ENCODE results near the gene DNAJC12.
A peak's percentile ranks its signal among the peaks of the same experiment; 100 is the strongest.
"Not testable (repeated sequence)": the region's sequence is repeated elsewhere in the genome, so short reads cannot be mapped to it uniquely, and the experiment has no call there.

DNAJC12 gene

GRCh38 chr10:67837541-67838314 lies at the start of gene DNAJC12:
Gene DNAJC12 (minus strand): TSS chr10:67838188. CDS start chr10:67838011, 177 bp downstream.
- peak; percentile 30 for DNase-seq

- peak; percentile 90 for DNase-seq
Measured at GRCh38 chr10:67884842-67885670, 47.1 kb upstream of the DNAJC12 start.

- peak; percentile 98 for DNase-seq
Measured at GRCh38 chr10:67884313-67884841, 46.4 kb upstream of the DNAJC12 start, which contains the start of gene SIRT1. Gene SIRT1 (plus strand): TSS chr10:67884656. CDS start chr10:67884722, 66 bp downstream.

- DNase-seq, result no peak
Measured at GRCh38 chr10:67883710-67884312, 45.8 kb upstream of the DNAJC12 start.

- DNase-seq, result no peak
Measured at GRCh38 chr10:67878133-67878532, 40.1 kb upstream of the DNAJC12 start.

- not testable (repeated sequence) for DNase-seq
Measured at GRCh38 chr10:67877421-67877820, 39.4 kb upstream of the DNAJC12 start.

GRCh38 chr10:67875340-67876238 lies 37.6 kb upstream of the DNAJC12 start:
- no peak for DNase-seq

GRCh38 chr10:67869996-67870395 lies 32.0 kb upstream of the DNAJC12 start:
- DNase-seq, result no peak

- no peak for DNase-seq
Measured at GRCh38 chr10:67868132-67868531, 30.1 kb upstream of the DNAJC12 start.

- DNase-seq, result no peak
Measured at GRCh38 chr10:67864607-67865371, 26.8 kb upstream of the DNAJC12 start.

GRCh38 chr10:67863094-67863493 lies 25.1 kb upstream of the DNAJC12 start:
- DNase-seq, result no peak

GRCh38 chr10:67861750-67862432 lies 23.9 kb upstream of the DNAJC12 start:
- DNase-seq, result no peak

GRCh38 chr10:67858971-67859370 lies 21.0 kb upstream of the DNAJC12 start:
- DNase-seq, result no peak

- no peak for DNase-seq
Measured at GRCh38 chr10:67853512-67853911, 15.5 kb upstream of the DNAJC12 start.

- no peak for DNase-seq
Measured at GRCh38 chr10:67852761-67853160, 14.8 kb upstream of the DNAJC12 start.

- no peak for DNase-seq
Measured at GRCh38 chr10:67851186-67851585, 13.2 kb upstream of the DNAJC12 start.

- peak; percentile 97 for DNase-seq
Measured at GRCh38 chr10:67849331-67850011, 11.5 kb upstream of the DNAJC12 start.

- no peak for DNase-seq
Measured at GRCh38 chr10:67843284-67843683, 5.3 kb upstream of the DNAJC12 start.

- DNase-seq, result no peak
Measured at GRCh38 chr10:67841737-67842136, 3.7 kb upstream of the DNAJC12 start.

- DNase-seq, result no peak
Measured at GRCh38 chr10:67839951-67840350, 2.0 kb upstream of the DNAJC12 start.

Data from right hindlimb (tissue), 1 donor.